Measurements from ENCODE around the gene RASD1.
"Not testable (repeated sequence)": the region's sequence is repeated elsewhere in the genome, so short reads cannot be mapped to it uniquely, and the experiment has no call there.

Gene RASD1

DNA sequence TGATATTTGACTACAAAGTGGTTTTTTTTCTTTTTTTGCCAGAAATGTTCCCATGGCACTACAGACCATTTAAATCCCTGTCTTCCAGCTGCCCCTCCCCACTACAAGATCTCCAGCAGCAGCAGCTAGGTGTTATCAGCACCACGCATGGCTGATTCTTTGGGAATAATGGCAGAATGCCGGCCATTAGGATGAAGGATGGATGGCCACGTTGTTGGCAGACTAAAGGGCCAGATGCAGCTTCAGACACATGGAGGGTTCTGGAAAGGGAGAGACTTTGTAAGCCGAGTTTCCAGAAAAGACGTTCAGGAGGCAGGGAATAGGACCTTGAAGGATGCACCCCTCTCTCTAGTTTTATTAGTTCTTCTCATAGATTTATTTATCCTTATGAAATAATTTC, 29.7 kb downstream of the RASD1 start:
- no peaks in the 10 kb centered on the region for H3K4me1 ChIP-seq (ENCODE audit: control insufficient read depth, low read length)
- H3K4me2 ChIP-seq (ENCODE audit: low read length) = no peak overlapping the region
- no peaks in the 10 kb centered on the region for H3K9me2 ChIP-seq (replicated peaks; ENCODE audit: control insufficient read depth, low read length)
- H3K4me3 ChIP-seq (ENCODE audit: low read length) = no peak overlapping the region
- H3K27me3 ChIP-seq (ENCODE audit: control insufficient read depth, low read length) = peaks cover 46% of the 10 kb centered on the region
- H3K36me3 ChIP-seq (ENCODE audit: control insufficient read depth, low read length) = no peaks in the 10 kb centered on the region
- no peak overlapping the region for H3K27ac ChIP-seq (ENCODE audit: low read depth, low read length)
- H3F3A ChIP-seq (ENCODE audit: control insufficient read depth, insufficient read depth) = no peaks in the 10 kb centered on the region
- H4K20me1 ChIP-seq (ENCODE audit: control insufficient read depth, insufficient read depth, low read depth, low read length) = no peaks in the 10 kb centered on the region
- TF ChIP-seq, protein P1, sequence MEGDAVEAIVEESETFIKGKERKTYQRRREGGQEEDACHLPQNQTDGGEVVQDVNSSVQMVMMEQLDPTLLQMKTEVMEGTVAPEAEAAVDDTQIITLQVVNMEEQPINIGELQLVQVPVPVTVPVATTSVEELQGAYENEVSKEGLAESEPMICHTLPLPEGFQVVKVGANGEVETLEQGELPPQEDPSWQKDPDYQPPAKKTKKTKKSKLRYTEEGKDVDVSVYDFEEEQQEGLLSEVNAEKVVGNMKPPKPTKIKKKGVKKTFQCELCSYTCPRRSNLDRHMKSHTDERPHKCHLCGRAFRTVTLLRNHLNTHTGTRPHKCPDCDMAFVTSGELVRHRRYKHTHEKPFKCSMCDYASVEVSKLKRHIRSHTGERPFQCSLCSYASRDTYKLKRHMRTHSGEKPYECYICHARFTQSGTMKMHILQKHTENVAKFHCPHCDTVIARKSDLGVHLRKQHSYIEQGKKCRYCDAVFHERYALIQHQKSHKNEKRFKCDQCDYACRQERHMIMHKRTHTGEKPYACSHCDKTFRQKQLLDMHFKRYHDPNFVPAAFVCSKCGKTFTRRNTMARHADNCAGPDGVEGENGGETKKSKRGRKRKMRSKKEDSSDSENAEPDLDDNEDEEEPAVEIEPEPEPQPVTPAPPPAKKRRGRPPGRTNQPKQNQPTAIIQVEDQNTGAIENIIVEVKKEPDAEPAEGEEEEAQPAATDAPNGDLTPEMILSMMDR (IDR thresholded peaks at IDR 0.05; ENCODE audit: low read depth, low read length, poor library complexity, severe bottlenecking) = no peak
- TF ChIP-seq EZH2phosphoT487 (IDR thresholded peaks at IDR 0.05; ENCODE audit: borderline replicate concordance, low read length) = no peak
- H3K9me3 ChIP-seq (ENCODE audit: control insufficient read depth, insufficient read depth, low read length) = no peaks in the 10 kb centered on the region
- no peaks in the 10 kb centered on the region for H3K79me2 ChIP-seq (ENCODE audit: control insufficient read depth, low read length)

DNA sequence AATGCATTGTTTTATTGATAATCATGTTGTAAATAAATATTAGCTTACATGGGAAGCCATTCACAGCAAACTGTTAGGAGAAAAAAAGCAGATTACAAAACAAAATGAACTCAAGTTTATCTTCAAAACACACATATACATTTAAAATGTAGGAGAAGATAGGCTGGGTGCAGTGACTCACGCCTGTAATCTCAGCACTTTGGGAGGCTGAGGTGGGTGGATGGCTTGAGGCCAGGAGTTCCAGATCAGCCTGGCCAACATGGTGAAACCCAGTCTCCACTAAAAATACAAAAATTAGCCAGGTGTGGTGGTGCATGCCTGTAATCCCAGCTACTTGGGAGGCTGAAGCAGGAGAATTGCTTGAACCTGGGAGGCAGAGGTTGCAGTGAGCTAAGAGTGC, 30.3 kb downstream of the RASD1 start:
- not testable (repeated sequence) for H3K36me3 ChIP-seq (ENCODE audit: control insufficient read depth, low read length); H3K4me3 ChIP-seq (ENCODE audit: low read length); H3K9me3 ChIP-seq (ENCODE audit: control insufficient read depth, insufficient read depth, low read length); H3K4me1 ChIP-seq (ENCODE audit: control insufficient read depth, low read length); H4K20me1 ChIP-seq (ENCODE audit: control insufficient read depth, insufficient read depth, low read depth, low read length); H3K27ac ChIP-seq (ENCODE audit: low read depth, low read length); H3K79me2 ChIP-seq (ENCODE audit: control insufficient read depth, low read length); H3K9me2 ChIP-seq (replicated peaks; ENCODE audit: control insufficient read depth, low read length); H3K4me2 ChIP-seq (ENCODE audit: low read length); H3F3A ChIP-seq (ENCODE audit: control insufficient read depth, insufficient read depth)
- H3K27me3 ChIP-seq (ENCODE audit: control insufficient read depth, low read length) = peaks cover 40% of the 10 kb centered on the region

DNA sequence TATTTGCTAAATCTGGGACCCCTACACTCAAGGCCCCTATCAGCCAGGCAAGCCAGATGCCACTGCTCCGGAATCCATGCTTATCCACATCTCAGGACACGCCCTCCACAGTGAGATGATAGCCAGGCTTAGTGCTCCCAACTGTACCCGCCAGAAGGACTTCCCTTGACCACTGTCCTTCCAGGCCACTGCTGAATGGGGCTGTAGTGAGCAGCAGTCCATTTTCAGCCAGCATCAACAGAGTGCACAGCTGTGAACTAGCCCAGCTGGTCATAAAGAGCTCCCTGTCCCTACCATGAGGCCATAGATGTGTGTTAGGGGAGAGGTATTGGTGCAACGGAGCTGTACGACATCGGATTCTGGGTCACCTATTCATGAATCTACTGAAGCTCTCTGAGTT, 32.4 kb downstream of the RASD1 start:
- no peaks in the 10 kb centered on the region for H3K4me1 ChIP-seq (ENCODE audit: control insufficient read depth, low read length)
- TF ChIP-seq, protein P1 (IDR thresholded peaks at IDR 0.05; ENCODE audit: low read depth, low read length, poor library complexity, severe bottlenecking) = no peak
- no peak for TF ChIP-seq EZH2phosphoT487 (IDR thresholded peaks at IDR 0.05; ENCODE audit: borderline replicate concordance, low read length)
- no peak overlapping the region for H3K4me2 ChIP-seq (ENCODE audit: low read length)
- H3K27me3 ChIP-seq (ENCODE audit: control insufficient read depth, low read length) = peaks cover 32% of the 10 kb centered on the region
- H3K36me3 ChIP-seq (ENCODE audit: control insufficient read depth, low read length) = no peaks in the 10 kb centered on the region
- no peak overlapping the region for H3K4me3 ChIP-seq (ENCODE audit: low read length)
- no peaks in the 10 kb centered on the region for H3K79me2 ChIP-seq (ENCODE audit: control insufficient read depth, low read length)
- H3F3A ChIP-seq (ENCODE audit: control insufficient read depth, insufficient read depth) = no peaks in the 10 kb centered on the region
- H4K20me1 ChIP-seq (ENCODE audit: control insufficient read depth, insufficient read depth, low read depth, low read length) = no peaks in the 10 kb centered on the region
- peaks cover 5% of the 10 kb centered on the region; the same call in 1 of the 2 replicates for H3K9me3 ChIP-seq (ENCODE audit: control insufficient read depth, insufficient read depth, low read length)
- no peak overlapping the region for H3K27ac ChIP-seq (ENCODE audit: low read depth, low read length)
- no peaks in the 10 kb centered on the region for H3K9me2 ChIP-seq (replicated peaks; ENCODE audit: control insufficient read depth, low read length)

DNA sequence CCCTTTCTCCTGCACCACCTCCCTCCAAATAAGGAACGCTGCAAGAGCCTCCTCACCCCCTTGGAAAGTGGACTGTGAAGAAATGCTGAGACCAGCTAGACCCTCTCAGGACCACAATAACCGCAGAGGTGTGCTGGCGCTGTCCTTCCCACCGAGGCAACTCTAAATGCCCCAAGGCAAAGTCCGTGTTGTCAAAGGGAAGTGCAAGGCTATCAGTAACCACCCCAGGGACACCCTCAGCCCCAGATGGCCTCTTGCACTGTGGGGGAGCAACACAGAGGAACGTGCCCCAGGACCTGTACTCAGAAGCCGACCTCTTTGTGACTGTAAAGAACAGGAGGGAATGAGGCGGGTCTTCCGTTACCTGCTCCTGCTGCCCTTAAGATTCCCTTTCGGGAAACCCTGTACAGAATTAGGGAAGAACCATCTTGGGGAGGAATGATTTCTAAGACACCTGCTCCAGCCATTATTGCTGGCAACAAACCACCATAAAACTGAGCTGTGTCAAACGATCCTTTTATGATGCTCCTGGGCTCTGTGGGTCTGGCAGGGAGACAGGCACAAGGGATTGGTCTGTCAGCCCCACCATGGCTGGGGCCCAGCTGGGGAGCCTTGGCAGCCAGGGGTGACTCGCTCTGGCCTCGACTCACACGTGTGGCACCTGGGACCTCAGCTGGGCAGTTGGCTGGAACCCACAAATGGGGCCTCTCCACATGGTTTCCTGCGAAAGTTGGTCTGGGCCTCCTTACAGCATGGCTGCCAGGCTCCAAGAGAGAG, 34.0 kb downstream of the RASD1 start:
- H3K27me3 ChIP-seq (ENCODE audit: control insufficient read depth, low read length) = peaks cover 28% of the 10 kb centered on the region
- H3K79me2 ChIP-seq (ENCODE audit: control insufficient read depth, low read length) = no peaks in the 10 kb centered on the region
- no peaks in the 10 kb centered on the region for H3K4me1 ChIP-seq (ENCODE audit: control insufficient read depth, low read length)
- no peak overlapping the region for H3K27ac ChIP-seq (ENCODE audit: low read depth, low read length)
- H3K4me2 ChIP-seq (ENCODE audit: low read length) = no peak overlapping the region
- no peaks in the 10 kb centered on the region for H3K9me2 ChIP-seq (replicated peaks; ENCODE audit: control insufficient read depth, low read length)
- peaks cover 5% of the 10 kb centered on the region; the same call in 1 of the 2 replicates for H3K9me3 ChIP-seq (ENCODE audit: control insufficient read depth, insufficient read depth, low read length)
- H3F3A ChIP-seq (ENCODE audit: control insufficient read depth, insufficient read depth) = no peaks in the 10 kb centered on the region
- no peak overlapping the region for H3K4me3 ChIP-seq (ENCODE audit: low read length)
- H4K20me1 ChIP-seq (ENCODE audit: control insufficient read depth, insufficient read depth, low read depth, low read length) = no peaks in the 10 kb centered on the region
- no peak for TF ChIP-seq EZH2phosphoT487 (IDR thresholded peaks at IDR 0.05; ENCODE audit: borderline replicate concordance, low read length)
- TF ChIP-seq, protein P1 (IDR thresholded peaks at IDR 0.05; ENCODE audit: low read depth, low read length, poor library complexity, severe bottlenecking) = no peak
- no peaks in the 10 kb centered on the region for H3K36me3 ChIP-seq (ENCODE audit: control insufficient read depth, low read length)
